HG03139 (cell line): ENCODE results near the gene KLRC4.
"Not testable (repeated sequence)": the region's sequence is repeated elsewhere in the genome, so short reads cannot be mapped to it uniquely, and the experiment has no call there.

Experiments used
- ATAC-seq: cut with Tn5 transposase; IDR thresholded peaks from one replicate; pipeline ENCODE4 v1.9.1; 2021; ENCODE audit not compliant: unreplicated experiment

The KLRC4 gene

DNA sequence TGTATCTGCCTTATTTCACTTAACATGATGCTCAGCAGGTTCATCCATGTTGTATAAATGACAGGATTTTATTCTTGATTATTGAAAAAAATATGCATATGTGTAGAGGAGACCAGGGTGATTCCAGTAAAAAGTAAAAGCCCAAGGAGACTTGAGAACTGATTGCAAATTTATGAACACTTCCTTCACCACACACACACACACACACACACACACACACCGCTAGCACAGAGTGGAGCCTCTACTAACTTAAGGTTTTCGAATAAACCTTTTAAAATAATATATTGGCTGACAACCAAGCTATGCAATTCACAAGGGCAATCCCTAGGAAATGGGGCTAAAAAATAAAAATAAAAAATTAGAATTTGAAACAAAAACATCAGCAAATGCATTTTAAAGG is 11.4 kb downstream of the KLRC4 start:
- no peak for ATAC-seq

DNA sequence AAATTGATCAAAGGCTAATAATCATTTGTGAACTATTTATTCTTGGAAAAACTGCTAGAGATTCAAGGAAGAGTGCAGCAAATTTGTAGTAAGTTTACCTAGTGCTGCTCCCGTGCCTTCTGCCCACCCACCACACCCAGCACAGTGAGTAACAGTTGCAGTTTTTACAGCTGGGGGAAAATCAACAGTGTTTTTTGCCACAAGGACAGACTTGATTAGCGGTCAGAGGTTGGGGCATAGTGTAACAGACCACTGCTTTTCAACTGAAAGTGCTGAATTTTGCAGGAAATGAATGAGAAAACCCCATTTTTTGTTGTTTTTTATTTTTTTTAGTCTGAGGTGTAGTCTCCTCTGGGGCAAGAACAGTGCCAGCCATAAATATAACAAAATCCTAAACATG is 12.3 kb downstream of the KLRC4 start:
- no peak for ATAC-seq

GRCh38 chr12:10396176-10396575 is 13.4 kb downstream of the KLRC4 start:
- not testable (repeated sequence) for ATAC-seq

GRCh38 chr12:10395390-10395998 is 14.1 kb downstream of the KLRC4 start:
- ATAC-seq = peak; percentile 68

DNA sequence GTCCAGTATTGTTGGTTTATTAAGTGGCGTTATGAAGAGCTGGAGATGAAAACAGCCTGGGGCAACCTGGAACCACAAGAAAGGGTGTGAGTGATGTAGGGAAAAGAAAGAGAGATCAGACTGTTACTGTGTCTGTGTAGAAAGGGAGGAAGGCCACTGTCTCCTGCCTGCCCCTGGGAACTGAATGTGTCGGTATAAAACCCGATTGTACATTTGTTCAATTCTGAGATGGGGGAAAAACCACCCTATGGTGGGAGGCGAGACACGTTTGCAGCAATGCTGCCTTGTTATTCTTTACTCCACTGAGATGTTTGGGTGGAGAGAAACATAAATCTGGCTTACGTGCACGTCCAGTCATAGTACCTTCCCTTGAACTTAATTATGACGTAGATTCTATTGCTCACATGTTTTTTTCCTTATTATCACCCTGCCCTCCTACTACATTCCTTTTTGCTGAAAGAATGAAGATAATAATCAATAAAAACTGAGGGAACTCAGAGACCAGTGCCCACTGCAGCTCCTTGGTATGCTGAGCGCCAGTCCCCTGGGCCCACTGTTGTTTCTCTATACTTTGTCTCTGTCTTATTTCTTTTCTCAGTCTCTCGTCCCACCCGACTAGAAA is 14.9 kb downstream of the KLRC4 start:
- ATAC-seq = not testable (repeated sequence)

DNA sequence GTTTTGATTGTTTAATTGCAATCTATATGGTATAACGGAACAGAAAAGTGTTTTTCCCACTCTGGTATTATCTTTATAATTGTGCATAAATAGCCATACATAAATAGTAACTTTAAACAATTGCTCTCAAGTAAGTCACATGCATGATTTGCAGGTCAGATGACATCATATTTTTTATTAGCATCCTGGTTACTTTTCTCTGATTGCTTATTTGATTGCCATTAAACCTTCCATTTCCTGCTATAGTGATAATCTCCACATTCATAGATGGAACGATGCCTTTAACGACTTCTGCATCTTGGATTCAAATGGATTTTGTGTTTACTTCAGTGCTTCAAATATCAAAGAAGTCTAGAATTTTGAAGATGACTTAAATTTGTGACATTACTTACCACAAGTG is 16.3 kb downstream of the KLRC4 start:
- no peak for ATAC-seq

DNA sequence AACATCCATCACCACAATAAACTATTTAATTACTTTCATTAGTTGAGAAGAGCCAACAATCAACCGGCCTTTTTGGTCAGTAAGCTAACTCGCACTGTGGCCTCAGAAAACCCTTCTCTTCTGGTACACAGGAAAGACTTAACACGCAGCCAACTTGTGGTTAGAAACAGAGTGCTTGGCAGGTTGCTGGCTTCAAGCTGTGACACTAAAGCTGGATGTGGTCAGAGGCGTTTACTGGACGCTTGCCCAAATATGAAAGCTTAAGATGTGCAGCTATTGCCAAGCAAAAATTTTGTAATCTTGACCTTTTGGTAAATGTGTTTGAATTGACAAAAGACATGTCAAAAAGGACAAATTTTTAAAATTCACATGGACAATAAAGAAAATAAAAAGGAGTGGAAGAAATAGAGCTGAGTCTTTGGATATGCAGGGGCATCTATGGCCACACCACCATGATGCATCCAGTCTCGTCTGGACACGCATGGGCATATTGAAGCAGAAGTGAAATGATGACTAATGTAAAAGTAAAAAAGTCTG is 17.1 kb downstream of the KLRC4 start:
- ATAC-seq = peak; percentile 55

DNA sequence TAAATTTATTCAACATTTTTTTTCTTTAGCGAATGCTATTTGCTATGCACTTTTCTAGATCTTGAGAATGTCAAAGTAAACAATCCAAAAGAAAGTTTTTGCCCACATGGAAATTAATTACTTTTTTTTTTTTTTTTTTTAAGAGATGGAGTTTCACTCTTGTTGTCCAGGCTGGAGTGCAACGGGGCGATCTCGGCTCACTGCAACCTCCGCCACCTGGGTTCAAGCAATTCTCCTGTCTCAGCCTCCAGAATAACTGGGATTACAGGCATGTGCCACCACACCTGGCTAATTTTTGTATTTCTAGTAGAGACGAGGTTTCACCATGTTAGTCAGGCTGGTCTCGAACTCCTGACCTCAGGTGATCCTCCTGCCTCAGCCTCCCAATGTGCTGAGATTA is 18.6 kb downstream of the KLRC4 start:
- not testable (repeated sequence) for ATAC-seq

DNA sequence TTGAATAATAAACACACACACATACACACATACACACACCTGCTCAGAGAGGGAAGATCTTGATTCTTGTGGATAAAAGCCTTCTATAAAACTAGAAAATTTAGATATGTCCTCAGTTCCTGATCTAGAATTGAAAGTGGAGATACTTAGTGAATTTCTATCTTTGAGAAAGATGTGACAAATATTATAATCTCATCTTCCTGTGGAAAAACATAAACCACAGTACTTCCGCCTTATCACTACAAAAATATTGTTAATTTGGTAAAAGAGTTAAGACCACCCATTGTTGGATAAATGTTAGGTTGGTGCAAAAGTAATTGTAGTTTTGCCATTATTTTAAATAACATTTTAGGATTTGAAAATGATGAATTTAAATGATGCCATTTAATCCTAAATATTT is 19.7 kb downstream of the KLRC4 start, which contains the start of gene KLRK1:
TSS of gene KLRK1 (minus strand) at position 138 of the 400 bp plus-strand sequence. CDS start 1,231 bp downstream, outside the sequence.
- no peak for ATAC-seq

- no peak for ATAC-seq
Measured at GRCh38 chr12:10388624-10389413, 20.7 kb downstream of the KLRC4 start.

GRCh38 chr12:10387498-10387897 is 22.1 kb downstream of the KLRC4 start:
- not testable (repeated sequence) for ATAC-seq

GRCh38 chr12:10386857-10387256 is 22.7 kb downstream of the KLRC4 start:
- ATAC-seq = no peak

- ATAC-seq = no peak
Measured at GRCh38 chr12:10385166-10385613, 24.4 kb downstream of the KLRC4 start.

DNA sequence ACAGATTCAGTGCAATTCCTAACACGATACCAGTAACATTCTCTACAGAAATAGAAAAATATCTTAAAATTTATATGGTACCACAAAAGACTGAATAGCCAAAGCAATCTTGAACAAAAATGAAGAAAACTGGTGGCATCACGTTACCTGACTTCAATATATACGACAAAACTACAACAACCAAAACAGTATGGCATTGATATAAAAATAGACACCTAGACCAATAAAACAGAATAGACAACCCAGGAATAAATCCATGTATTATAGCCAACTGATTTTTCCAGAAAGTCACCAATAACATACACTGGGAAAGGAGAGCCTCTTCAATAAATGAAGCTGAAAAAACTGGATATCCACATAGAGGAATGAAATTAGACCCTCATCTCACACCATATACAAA is 25.4 kb downstream of the KLRC4 start:
- no peak for ATAC-seq

GRCh38 chr12:10381928-10382628 is 27.5 kb downstream of the KLRC4 start:
- ATAC-seq = no peak

DNA sequence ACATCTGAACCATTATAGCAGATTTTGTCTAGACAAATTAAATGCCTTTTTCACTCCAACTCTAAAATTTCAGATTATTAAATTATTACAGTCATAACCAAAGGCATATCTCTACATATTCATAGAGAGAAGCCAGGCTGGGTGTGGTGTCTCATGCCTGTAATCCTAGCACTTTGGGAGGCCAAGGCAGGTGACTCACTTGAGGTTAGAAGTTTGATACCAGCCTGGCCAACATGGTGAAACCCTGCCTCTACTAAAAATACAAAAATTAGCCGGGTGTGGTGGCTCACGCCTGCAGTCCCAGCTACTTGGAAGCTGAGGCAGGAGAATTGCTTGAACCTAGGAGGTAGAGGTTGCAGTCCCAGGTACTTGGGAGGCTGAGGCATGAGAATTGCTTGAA is 30.8 kb downstream of the KLRC4 start:
- not testable (repeated sequence) for ATAC-seq

DNA sequence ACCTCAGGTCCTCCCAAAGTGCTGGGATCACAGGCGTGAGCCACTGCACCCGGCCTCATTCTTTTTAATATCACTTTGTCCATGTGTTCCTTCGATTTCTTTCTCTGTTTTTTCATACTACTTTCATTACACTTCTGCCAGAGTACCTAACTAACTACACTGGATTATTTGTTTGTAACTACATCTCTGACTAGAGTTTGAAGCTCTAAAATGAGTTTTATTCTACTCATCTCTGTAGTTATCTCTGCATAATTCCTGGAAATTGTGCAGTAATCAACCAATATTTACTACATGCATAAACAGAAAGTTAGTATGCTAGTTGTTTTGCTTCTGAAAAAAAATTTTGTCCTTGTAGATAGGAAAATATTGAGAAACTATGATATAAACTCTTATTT is 34.9 kb downstream of the KLRC4 start:
- ATAC-seq = no peak

DNA sequence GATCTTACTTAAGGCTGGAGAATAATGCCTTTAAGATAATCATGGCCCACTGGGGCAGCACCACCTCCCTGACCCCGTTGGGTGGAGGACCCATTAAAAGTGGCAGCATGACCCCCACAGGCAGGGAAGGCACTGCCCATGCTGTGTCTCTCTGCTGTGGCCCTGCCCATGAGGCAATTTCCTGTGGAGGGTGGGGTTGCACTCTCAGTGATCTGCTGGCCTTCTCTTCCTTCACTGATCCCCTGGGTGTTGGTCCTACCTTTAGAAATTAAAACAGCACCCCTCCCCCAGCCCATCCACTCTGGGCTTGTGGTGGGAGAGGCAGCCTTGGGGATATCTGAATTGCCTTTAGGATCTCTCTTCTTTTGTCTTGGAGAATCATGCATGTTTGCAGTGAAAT is 37.0 kb downstream of the KLRC4 start:
- no peak for ATAC-seq

DNA sequence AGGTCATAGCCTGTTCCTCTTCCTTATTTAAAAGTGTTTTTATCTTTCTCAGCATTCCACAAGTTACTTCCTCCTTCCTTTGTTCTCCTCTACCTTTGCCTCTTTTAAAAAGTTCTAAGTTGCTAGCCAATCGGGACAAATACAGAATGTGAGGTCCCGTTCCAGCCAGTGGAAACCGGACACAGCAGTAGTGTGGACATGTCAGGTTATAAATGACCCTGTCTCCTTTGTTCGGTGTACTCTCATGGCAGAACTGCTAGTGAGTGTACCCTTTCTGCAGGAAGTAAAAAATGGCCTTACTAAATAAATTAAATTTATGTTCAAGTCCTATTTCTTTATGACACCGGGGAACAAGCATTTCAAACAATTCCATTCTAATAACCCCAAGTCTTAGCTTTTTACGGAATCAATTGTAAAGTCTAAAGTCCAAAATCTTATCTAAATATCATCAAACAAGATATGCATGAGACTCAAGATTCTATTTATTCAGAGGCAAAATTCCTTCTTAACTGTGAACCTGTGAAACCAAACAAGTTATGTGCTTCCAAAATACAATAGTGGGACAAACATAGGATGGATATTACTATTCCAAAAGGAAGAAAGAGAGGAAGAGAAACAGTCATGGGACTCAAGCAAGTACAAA is 37.5 kb downstream of the KLRC4 start:
- not testable (repeated sequence) for ATAC-seq

DNA sequence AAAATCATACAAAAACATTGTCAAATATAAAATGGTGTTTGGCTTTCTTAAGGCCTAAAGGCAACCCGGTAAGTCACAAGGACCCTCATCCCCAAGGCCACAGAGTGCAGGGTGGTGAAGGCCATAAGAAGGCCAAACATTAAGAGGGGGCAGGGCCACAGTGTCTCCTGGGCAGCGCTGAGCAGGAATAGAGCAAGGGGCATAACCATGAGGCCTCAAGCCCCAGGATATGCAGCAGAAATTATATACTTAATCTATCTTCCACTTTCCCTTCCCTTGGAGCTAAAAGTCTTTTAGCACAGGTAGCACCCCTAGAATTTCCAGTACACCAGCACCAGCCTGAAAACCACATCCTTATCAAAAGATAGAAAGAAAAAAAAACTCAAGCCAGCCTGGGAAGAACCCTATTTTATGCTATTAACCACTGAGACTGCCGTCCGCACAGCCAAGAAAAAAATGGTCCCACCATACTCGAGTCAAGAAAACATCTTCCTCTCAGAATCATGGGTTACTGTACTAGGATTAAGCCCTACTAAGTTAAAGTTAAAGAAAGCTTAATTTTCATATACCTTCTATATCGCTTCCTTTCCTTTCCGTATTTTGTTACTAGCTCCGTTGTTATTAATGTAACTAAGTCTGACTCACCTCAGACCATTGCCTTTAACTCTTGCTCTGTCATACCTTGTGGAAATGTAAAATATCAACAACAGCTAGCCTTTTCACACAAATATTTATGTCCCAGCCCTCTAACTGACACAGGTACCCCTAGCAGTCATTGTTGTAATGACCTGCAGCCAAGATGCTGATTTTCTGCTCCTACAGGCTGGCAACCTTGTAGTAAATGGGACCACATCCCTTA is 39.8 kb downstream of the KLRC4 start:
- no peak for ATAC-seq
